HEK293 (cell line): ENCODE measurements around the gene RABGGTA.

Experiments
- CTCF ChIA-PET: fragments of 350-600 bp; formaldehyde crosslinking; extraction: SDS; loops from one replicate; lab custom pipeline; 2021; ENCODE audit warnings: antibody characterized with exemption; lab: Yijun Ruan, JAX
- POLR2A ChIA-PET: fragments of 300-600 bp; formaldehyde crosslinking; extraction: SDS; loops from one replicate; lab custom pipeline; 2020; ENCODE audit warnings: antibody characterized with exemption, inconsistent platforms; lab: Yijun Ruan, JAX
- H3K27ac ChIP-seq: fragments of 200-500 bp; sonication (Bioruptor generic); 2 replicates; pipeline ENCODE4 v1.5.1; 2014; ENCODE audit warnings: low read depth, low read length, control low read depth, inconsistent platforms; ENCODE audit errors: extremely low read depth
- H3K36me3 ChIP-seq, 2 experiments: fragments of 200-500 bp in 1 of 2; sonication (Bioruptor generic) in 1 of 2; 1 replicate in 1 of 2; 2 replicates in 1 of 2; pipeline ENCODE4 v1.5.1; 2014 to 2017; ENCODE audit warnings: inconsistent platforms in 2 of 2, low read length in 2 of 2; ENCODE audit not compliant: control insufficient read depth in 2 of 2, insufficient read depth in 1 of 2
- H3K4me1 ChIP-seq: fragments of 200-500 bp; sonication (Bioruptor generic); 2 replicates; pipeline ENCODE4 v1.5.1; 2014; ENCODE audit warnings: mild to moderate bottlenecking, low read length, inconsistent platforms; ENCODE audit not compliant: control insufficient read depth, insufficient read depth
- H3K4me3 ChIP-seq: 2 replicates; pipeline ENCODE4 v1.5.1; 2011; ENCODE audit warnings: low read depth, mild to moderate bottlenecking, control low read depth, low read length, moderate library complexity
- H3K9me3 ChIP-seq: fragments of 200-500 bp; sonication (Bioruptor generic); 2 replicates; pipeline ENCODE4 v1.5.1; 2014; ENCODE audit warnings: low read depth, low read length, inconsistent platforms; ENCODE audit not compliant: control insufficient read depth, insufficient read depth
- BCL11B ChIP-seq: fragments of 450-650 bp; formaldehyde crosslinking; IDR thresholded peaks from 2 replicates; pipeline ENCODE4 v1.5.1; 2016; ENCODE audit warnings: low read depth, missing biosample characterization, missing genetic modification characterization
- CTCF ChIP-seq: fragments of 450-650 bp; formaldehyde crosslinking; IDR thresholded peaks from 2 replicates; pipeline ENCODE4 v1.5.1; 2016; ENCODE audit warnings: missing biosample characterization, missing genetic modification characterization
- KLF8 ChIP-seq: fragments of 450-650 bp; formaldehyde crosslinking; IDR thresholded peaks from 2 replicates; pipeline ENCODE4 v1.5.1; 2016; ENCODE audit warnings: missing biosample characterization, missing genetic modification characterization
- PRDM4 ChIP-seq: fragments of 450-650 bp; formaldehyde crosslinking; IDR thresholded peaks from 2 replicates; pipeline ENCODE4 v1.5.1; 2017; ENCODE audit warnings: missing biosample characterization, missing genetic modification characterization
- REPIN1 ChIP-seq: fragments of 450-650 bp; formaldehyde crosslinking; IDR thresholded peaks from 2 replicates; pipeline ENCODE4 v1.5.1; 2017; ENCODE audit warnings: missing biosample characterization, missing genetic modification characterization, low read depth
- SP2 ChIP-seq: fragments of 450-650 bp; formaldehyde crosslinking; IDR thresholded peaks from 2 replicates; pipeline ENCODE4 v1.5.1; 2016; ENCODE audit warnings: missing biosample characterization, missing genetic modification characterization
- SP7 ChIP-seq: fragments of 450-650 bp; formaldehyde crosslinking; IDR thresholded peaks from 2 replicates; pipeline ENCODE4 v1.5.1; 2016; ENCODE audit warnings: missing biosample characterization, missing genetic modification characterization
- ZBTB44 ChIP-seq: fragments of 450-650 bp; IDR thresholded peaks from 2 replicates; pipeline ENCODE4 v1.5.1; 2018; ENCODE audit warnings: missing biosample characterization, mild to moderate bottlenecking, missing genetic modification characterization
- ZBTB49 ChIP-seq: fragments of 450-650 bp; formaldehyde crosslinking; IDR thresholded peaks from 2 replicates; pipeline ENCODE4 v1.5.1; 2016; ENCODE audit warnings: missing biosample characterization, missing genetic modification characterization, low read depth
- ZEB2 ChIP-seq: fragments of 450-650 bp; formaldehyde crosslinking; IDR thresholded peaks from 2 replicates; pipeline ENCODE4 v1.5.1; 2016; ENCODE audit warnings: missing biosample characterization, missing genetic modification characterization
- ZNF211 ChIP-seq: fragments of 450-650 bp; formaldehyde crosslinking; IDR thresholded peaks from 2 replicates; pipeline ENCODE4 v1.5.1; 2016; ENCODE audit warnings: low read depth, missing biosample characterization, missing genetic modification characterization
- ZNF26 ChIP-seq: fragments of 450-650 bp; formaldehyde crosslinking; IDR thresholded peaks from 2 replicates; pipeline ENCODE4 v1.5.1; 2016; ENCODE audit warnings: missing biosample characterization, missing genetic modification characterization
- ZNF292 ChIP-seq: fragments of 450-650 bp; formaldehyde crosslinking; IDR thresholded peaks from 2 replicates; pipeline ENCODE4 v1.5.1; 2016; ENCODE audit warnings: low read depth, missing biosample characterization, missing genetic modification characterization, borderline replicate concordance
- ZNF335 ChIP-seq: fragments of 450-650 bp; formaldehyde crosslinking; conservative IDR thresholded peaks from 2 replicates; pipeline ENCODE4 v1.5.1; 2016; ENCODE audit warnings: missing biosample characterization, missing genetic modification characterization
- ZNF398 ChIP-seq: fragments of 450-650 bp; formaldehyde crosslinking; IDR thresholded peaks from 2 replicates; pipeline ENCODE4 v1.5.1; 2017; ENCODE audit warnings: missing biosample characterization, missing genetic modification characterization
- ZNF426 ChIP-seq: fragments of 450-650 bp; formaldehyde crosslinking; IDR thresholded peaks from 2 replicates; pipeline ENCODE4 v1.5.1; 2017; ENCODE audit warnings: missing biosample characterization, missing genetic modification characterization, mild to moderate bottlenecking, inconsistent platforms, moderate library complexity
- ZNF548 ChIP-seq: fragments of 450-650 bp; formaldehyde crosslinking; IDR thresholded peaks from 2 replicates; pipeline ENCODE4 v1.5.1; 2016; ENCODE audit warnings: missing biosample characterization, missing genetic modification characterization
- ZNF580 ChIP-seq: fragments of 450-650 bp; formaldehyde crosslinking; IDR thresholded peaks from 2 replicates; pipeline ENCODE4 v1.5.1; 2016; ENCODE audit warnings: missing biosample characterization, missing genetic modification characterization
- ZNF768 ChIP-seq: fragments of 450-650 bp; formaldehyde crosslinking; IDR thresholded peaks from 2 replicates; pipeline ENCODE4 v1.5.1; 2018; ENCODE audit warnings: missing biosample characterization, mild to moderate bottlenecking, missing genetic modification characterization

RABGGTA gene

GRCh38 chr14:24251880-24252288 lies 19.5 kb downstream of the RABGGTA start:
- CTCF ChIA-PET = interaction anchor here (0.8 to 4.6 kb wide), 6 partner anchors 9 to 114 kb away, joined by 3 to 22 read pairs (median 4); partner anchors contain the start of genes LTB4R2 and TINF2
- H3K4me3 ChIP-seq = no peak overlapping the region
- no peak overlapping the region for H3K27ac ChIP-seq
- H3K9me3 ChIP-seq = no peaks in the 10 kb centered on the region
- TF ChIP-seq KLF8 (no peak), BCL11B (tag by site-specific recombination) (no peak), ZNF768 (tag by site-specific recombination) (no peak), ZNF292 (tag by site-specific recombination) (no peak), ZNF548 (no peak), ZNF398 (no peak), ZNF580 (tag by site-specific recombination) (no peak), PRDM4 (tag by site-specific recombination) (no peak), ZBTB49 (tag by site-specific recombination) (no peak), SP2 (tag by site-specific recombination) (no peak), SP7 (tag by site-specific recombination) (no peak), ZNF335 (tag by site-specific recombination) (no peak), REPIN1 (tag by site-specific recombination) (no peak), ZEB2 (tag by site-specific recombination) (no peak), ZNF426 (no peak), ZNF26 (tag by site-specific recombination) (no peak), CTCF (tag by site-specific recombination) (no peak), ZNF211 (no peak), ZBTB44 (no peak)
- TF ChIP-seq, all 188 proteins: peak for 0
- Histone ChIP-seq H3K4me1 (no peaks in the 10 kb centered on the region), H3K36me3 (peaks cover 0 to 13% of the 10 kb centered on the region in 2 experiments; a peak in 2 of 3 replicates)
- POLR2A ChIA-PET = interaction anchor here (0.6 to 2.2 kb wide), 3 partner anchors 8 to 23 kb away, joined by 4 to 10 read pairs (median 4); partner anchors contain the start of gene TINF2
